H1 (cell line): ENCODE data around the gene MTX3. TPM values are rescaled to one million over a fixed set of nuclear protein-coding genes. Genes with fewer than 3 reads are reported as not detected.

ENCODE experiments used
- CTCF ChIA-PET: fragments of 300-600 bp; sonication (Branson Sonifier 250); formaldehyde crosslinking; loops from one replicate; lab custom pipeline; 2021; ENCODE audit not compliant: partially characterized antibody; lab: Charles Lee
- POLR2A ChIA-PET: fragments of 300-600 bp; sonication (Branson Sonifier 250); formaldehyde crosslinking; loops from one replicate; lab custom pipeline; 2021; ENCODE audit warnings: inconsistent platforms; ENCODE audit not compliant: partially characterized antibody; lab: Charles Lee
- DNase-seq, 2 experiments: peaks; one replicate each; pipeline versions ENCODE4 v3.0.0 to v3.0.0-alpha.2; 2010 to 2022; ENCODE audit warnings: low spot score in 2 of 2, low read depth in 1 of 2, mixed read lengths in 1 of 2
- FAIRE-seq: peaks from 2 replicates; lab custom pipeline; 2011; peaks lifted over from hg19 to GRCh38; lab: Jason Lieb, UNC
- H2AFZ ChIP-seq: 2 replicates; pipeline ENCODE4 v1.8.1; 2012; ENCODE audit warnings: low read length, inconsistent platforms
- H2AK5ac ChIP-seq: 2 replicates; pipeline ENCODE4 v1.6.1; 2013; ENCODE audit warnings: low read depth, low read length
- H2BK120ac ChIP-seq: replicated peaks from 2 replicates; pipeline ENCODE3; 2013; ENCODE audit warnings: low read depth, low read length, inconsistent platforms
- H2BK12ac ChIP-seq: 2 replicates; pipeline ENCODE4 v1.6.1; 2013; ENCODE audit warnings: low read depth, low read length
- H2BK15ac ChIP-seq: 2 replicates; pipeline ENCODE4 v1.6.1; 2013; ENCODE audit warnings: low read length
- H2BK20ac ChIP-seq: 2 replicates; pipeline ENCODE4 v1.6.1; 2013; ENCODE audit warnings: low read length
- H2BK5ac ChIP-seq: 2 replicates; pipeline ENCODE4 v1.6.1; 2013; ENCODE audit warnings: low read depth, low read length
- H3K14ac ChIP-seq: 2 replicates; pipeline ENCODE4 v1.6.1; 2013; ENCODE audit warnings: inconsistent platforms; ENCODE audit not compliant: insufficient read length
- H3K18ac ChIP-seq: 2 replicates; pipeline ENCODE4 v1.6.1; 2013; ENCODE audit warnings: low read length; ENCODE audit errors: extremely low read depth
- H3K23ac ChIP-seq: 2 replicates; pipeline ENCODE4 v1.6.1; 2013; ENCODE audit warnings: inconsistent platforms; ENCODE audit not compliant: insufficient read length
- H3K23me2 ChIP-seq: 2 replicates; pipeline ENCODE4 v1.6.1; 2013; ENCODE audit warnings: low read depth, low read length
- H3K27ac ChIP-seq: 2 replicates; pipeline ENCODE4 v1.6.1; 2011; ENCODE audit warnings: low read depth, low read length, inconsistent platforms
- H3K27me3 ChIP-seq, 4 experiments: replicated peaks in 1 of 4; 1 replicate in 1 of 4; 2 replicates in 3 of 4; pipeline versions ENCODE4 v1.6.1 to v1.8.1; 2011 to 2013; ENCODE audit warnings: low read length in 3 of 4, mild to moderate bottlenecking in 3 of 4, inconsistent platforms in 2 of 4, mixed read lengths in 2 of 4, moderate library complexity in 1 of 4; ENCODE audit not compliant: control insufficient read depth in 3 of 4, insufficient read depth in 3 of 4; ENCODE audit errors: extremely low read depth in 1 of 4
- H3K36me3 ChIP-seq, 4 experiments: 2 replicates each; pipeline versions ENCODE4 v1.6.1 to v1.8.1; 2011 to 2013; ENCODE audit warnings: mild to moderate bottlenecking in 4 of 4, low read length in 3 of 4, moderate library complexity in 2 of 4, control low read depth in 1 of 4, inconsistent platforms in 1 of 4; ENCODE audit not compliant: insufficient read depth in 4 of 4, control insufficient read depth in 2 of 4
- H3K4ac ChIP-seq: replicated peaks from 2 replicates; pipeline ENCODE3; 2013; ENCODE audit warnings: low read length, low read depth, mixed read lengths, inconsistent platforms; ENCODE audit not compliant: insufficient read length
- H3K4me1 ChIP-seq, 4 experiments: replicated peaks in 1 of 4; 1 replicate in 1 of 4; 2 replicates in 3 of 4; pipeline versions ENCODE4 v1.6.1 to v1.8.1; 2011 to 2013; ENCODE audit warnings: low read length in 3 of 4, inconsistent platforms in 2 of 4, mixed read lengths in 1 of 4; ENCODE audit not compliant: insufficient read depth in 4 of 4, control insufficient read depth in 3 of 4
- H3K4me2 ChIP-seq, 2 experiments: 2 replicates each; pipeline versions ENCODE4 v1.6.1 to v1.8.1; 2011 to 2013; ENCODE audit warnings: low read depth in 2 of 2, low read length in 2 of 2, control low read depth in 1 of 2, inconsistent platforms in 1 of 2, mild to moderate bottlenecking in 1 of 2; ENCODE audit not compliant: insufficient read depth in 1 of 2
- H3K4me3 ChIP-seq, 4 experiments: fragments of 200-600, 300-600 bp in 1 of 4; sonication (generic), shearing (Covaris generic), sonication (Bioruptor Twin) in 1 of 4; 2 replicates each; pipeline versions ENCODE4 v1.5.1 to v1.8.1; 2011 to 2016; ENCODE audit warnings: low read length in 4 of 4, low read depth in 3 of 4, control low read depth in 2 of 4, inconsistent platforms in 2 of 4, mild to moderate bottlenecking in 2 of 4, mixed read lengths in 1 of 4, moderate library complexity in 1 of 4; ENCODE audit not compliant: insufficient read depth in 2 of 4; ENCODE audit errors: extremely low read depth in 1 of 4
- H3K56ac ChIP-seq: replicated peaks from 2 replicates; pipeline ENCODE3; 2013; ENCODE audit warnings: low read depth, mild to moderate bottlenecking, mixed read lengths, low read length, inconsistent platforms; ENCODE audit not compliant: insufficient read length
- H3K79me1 ChIP-seq: 2 replicates; pipeline ENCODE4 v1.6.1; 2013; ENCODE audit warnings: low read depth, low read length, control low read depth
- H3K79me2 ChIP-seq, 2 experiments: 2 replicates each; pipeline versions ENCODE4 v1.6.1 to v1.8.1; 2012 to 2013; ENCODE audit warnings: low read length in 2 of 2, mild to moderate bottlenecking in 2 of 2, inconsistent platforms in 1 of 2; ENCODE audit not compliant: insufficient read depth in 2 of 2, control insufficient read depth in 1 of 2
- H3K9ac ChIP-seq, 4 experiments: replicated peaks in 1 of 4; 1 replicate in 1 of 4; 2 replicates in 3 of 4; pipeline versions ENCODE4 v1.6.1 to v1.8.1; 2011 to 2013; ENCODE audit warnings: low read depth in 3 of 4, low read length in 3 of 4, control low read depth in 2 of 4, mild to moderate bottlenecking in 2 of 4, moderate library complexity in 2 of 4, inconsistent platforms in 1 of 4; ENCODE audit errors: extremely low read depth in 1 of 4
- H3K9me3 ChIP-seq, 2 experiments: 2 replicates each; pipeline versions ENCODE4 v1.6.1 to v1.8.1; 2012 to 2013; ENCODE audit warnings: mild to moderate bottlenecking in 2 of 2, moderate library complexity in 2 of 2, control low read depth in 1 of 2, inconsistent platforms in 1 of 2, low read depth in 1 of 2, low read length in 1 of 2, mixed read lengths in 1 of 2; ENCODE audit not compliant: insufficient read depth in 2 of 2
- H4K20me1 ChIP-seq, 2 experiments: replicated peaks in 1 of 2; 2 replicates each; pipeline versions ENCODE3 to v1.8.1; 2011 to 2013; ENCODE audit warnings: inconsistent platforms in 2 of 2, low read length in 2 of 2, mild to moderate bottlenecking in 1 of 2; ENCODE audit not compliant: insufficient read depth in 2 of 2, control insufficient read depth in 1 of 2
- H4K5ac ChIP-seq: 2 replicates; pipeline ENCODE4 v1.6.1; 2013; ENCODE audit warnings: low read length, low read depth, mixed read lengths, inconsistent platforms; ENCODE audit not compliant: insufficient read length
- H4K8ac ChIP-seq: 2 replicates; pipeline ENCODE4 v1.8.0; 2013; ENCODE audit warnings: mild to moderate bottlenecking, moderate library complexity, low read length, inconsistent platforms; ENCODE audit not compliant: insufficient read depth; ENCODE audit errors: extremely low read depth
- H4K91ac ChIP-seq: replicated peaks from 2 replicates; pipeline ENCODE3; 2013; ENCODE audit warnings: low read length, mixed read lengths, inconsistent platforms; ENCODE audit not compliant: insufficient read length
- JUND ChIP-seq: IDR thresholded peaks from 2 replicates; pipeline ENCODE4 v1.6.1; 2011; ENCODE audit warnings: mild to moderate bottlenecking, improper control_type of control experiment, low read length
- SIN3A ChIP-seq, 2 experiments: IDR thresholded peaks in 1 of 2; conservative IDR thresholded peaks in 1 of 2; 2 replicates each; pipeline ENCODE4 v1.6.1; 2011 to 2012; ENCODE audit warnings: low read length in 2 of 2, improper control_type of control experiment in 1 of 2, low read depth in 1 of 2, mild to moderate bottlenecking in 1 of 2
- WGBS, 2 experiments: shearing (Covaris generic) in 1 of 2; methylation state at CpG; one replicate each; pipeline versions ENCODE4 v1.1.6 to v1.1.7; 2013 to 2015; ENCODE audit warnings: low lambda C conversion rate in 2 of 2, mixed read lengths in 2 of 2, inconsistent platforms in 1 of 2, low coverage in 1 of 2, missing lambda C conversion rate in 1 of 2; ENCODE audit not compliant: insufficient replicate concordance in 2 of 2, insufficient coverage in 1 of 2, insufficient read length in 1 of 2; ENCODE audit errors: extremely low coverage in 1 of 2, missing lambda C conversion rate in 1 of 2; 5-methylcytosine and 5-hydroxymethylcytosine counted together
- polyA plus RNA-seq, 7 experiments: library from polyadenylated mRNA; depleted of rRNA in 3 of 7; stranded (reverse) in 5 of 7; unstranded in 2 of 7; fragments of >200 nt in 5 of 7; fragments of 200-250 nt in 2 of 7; gene quantifications; 1 replicate in 5 of 7; 2 replicates in 1 of 7; 4 replicates in 1 of 7; pipeline versions ENCODE4 v1.2.1 to v1.2.3, GENCODE V29; 2011 to 2013; ENCODE audit warnings: missing spikeins in 2 of 7, mixed read lengths in 2 of 7
- total RNA-seq: library from RNA; stranded (reverse); fragmentation: NEBNext Ultra II Directional; extraction: Animal tissue kit (Norgen Biotek cat#: 25700); gene quantifications from 2 replicates; pipeline ENCODE4 v1.2.1, GENCODE V29; 2021

MTX3 gene
- total and polyA plus RNA-seq, 2 of the 8 experiments (the other 6 are each of a cell fraction or from before 2014, with no cell fraction given) = 9.4 to 28.8 TPM

DNA sequence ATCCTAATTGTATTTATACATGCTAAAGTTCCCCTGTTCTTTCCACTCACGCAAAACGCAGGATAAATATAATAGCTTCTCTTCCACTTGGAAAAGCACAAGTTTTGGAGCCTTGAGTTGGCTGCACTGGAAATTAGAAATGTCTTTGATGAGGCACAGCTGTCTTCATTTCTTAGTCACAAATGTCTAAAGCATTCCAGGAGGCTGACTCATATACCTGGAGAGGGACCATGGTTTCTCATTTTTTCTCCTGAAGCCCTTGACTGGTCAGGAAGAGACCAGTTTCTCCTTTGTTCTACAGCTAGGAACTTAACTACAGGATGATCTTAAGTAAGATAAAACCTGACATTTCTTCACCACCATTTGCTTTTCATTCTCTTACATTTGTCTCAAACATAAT lies 16.2 kb downstream of the MTX3 start:
- no peaks in the 10 kb centered on the region for H3K79me2 ChIP-seq
- 87% methylated on average over 2 of the region's 2 CpGs; no CpG with 5 or more reads in 1 of the 2 experiments for WGBS, 2 experiments
- no peaks in the 10 kb centered on the region for H3K23me2 ChIP-seq
- peaks cover 0 to 2% (median 0%) of the 10 kb centered on the region in 4 experiments; a peak in 1 of 7 replicates for H3K4me1 ChIP-seq
- no peak overlapping the region for H3K23ac ChIP-seq
- ChIA-PET POLR2A (interaction anchor here (0.7 to 2.1 kb wide), 3 partner anchors 10 to 15 kb away, joined by 3 to 12 read pairs (median 3); no protein-coding TSS in a partner anchor), CTCF (interaction anchor here (0.7 to 1.6 kb wide), 4 partner anchors 10 to 109 kb away, joined by 3 to 4 read pairs (median 4); no protein-coding TSS in a partner anchor)
- no peak overlapping the region for H3K9ac ChIP-seq
- H3K18ac ChIP-seq = no peak overlapping the region
- H3K9me3 ChIP-seq = no peaks in the 10 kb centered on the region
- H3K4ac ChIP-seq = no peak overlapping the region
- no peak overlapping the region for H4K8ac ChIP-seq
- no peak overlapping the region for H3K4me2 ChIP-seq
- H2BK120ac ChIP-seq = no peak overlapping the region
- TF ChIP-seq SIN3A (conservative IDR thresholded peaks at IDR 0.05 in 1 of 2, IDR thresholded peaks at IDR 0.05 in 1 of 2; ENCODE audit: low read depth in 1 of 2, low read length in 2 of 2) = no peak
- TF ChIP-seq JUND = peak; percentile 81
- no peak overlapping the region for H3K56ac ChIP-seq
- H3K27ac ChIP-seq = no peak overlapping the region
- no peak overlapping the region; the same call in 1 of the 2 replicates for H2BK5ac ChIP-seq
- no peak for DNase-seq
- no peaks in the 10 kb centered on the region for H3K27me3 ChIP-seq
- H3K14ac ChIP-seq = no peak overlapping the region
- no peak overlapping the region for H4K5ac ChIP-seq
- no peaks in the 10 kb centered on the region for H3K79me1 ChIP-seq
- H3K36me3 ChIP-seq = peaks cover 2 to 22% (median 8%) of the 10 kb centered on the region in 4 experiments; a peak in 4 of 8 replicates
- no peak overlapping the region for H2BK15ac ChIP-seq
- no peak overlapping the region for H2BK12ac ChIP-seq
- H2BK20ac ChIP-seq = no peak overlapping the region
- FAIRE-seq = no peak
- no peak overlapping the region for H4K91ac ChIP-seq
- no peak overlapping the region for H3K4me3 ChIP-seq
- H4K20me1 ChIP-seq = peaks cover 0 to 1% of the 10 kb centered on the region in 2 experiments
- H2AFZ ChIP-seq = no peak overlapping the region
- H2AK5ac ChIP-seq = no peak overlapping the region
